GM18951 (cell line): ENCODE results near the gene C1orf198.
A peak's percentile ranks its signal among the peaks of the same experiment; 100 is the strongest.

Experiments
- POLR2A ChIP-seq: IDR thresholded peaks from 4 replicates; pipeline ENCODE4 v1.6.1; 2011; ENCODE audit warnings: mild to moderate bottlenecking; ENCODE audit not compliant: insufficient read length, insufficient read depth; ENCODE audit errors: extremely low read depth
- in situ Hi-C: fragments of 300-500 bp; cut with MboI; formaldehyde crosslinking; loops from one replicate; pipeline ENCODE4 v1.12.0; 2022; ENCODE audit warnings: low sequenced_read_pairs, mixed read lengths, inconsistent platforms; ENCODE audit not compliant: unreplicated experiment

Gene C1orf198

GRCh38 chr1:230867903-230868735, at the start of gene C1orf198:
Gene C1orf198, minus strand, starts transcription at chr1:230868521. Its CDS starts 9 bp downstream, at chr1:230868512.
- peak; percentile 50 for TF ChIP-seq POLR2A
- in situ Hi-C loops, result no loop called here

GRCh38 chr1:230917284-230918135, 49.2 kb upstream of the C1orf198 start:
- in situ Hi-C loops, result loop anchor here (10.0 to 25.0 kb wide), 2 partner anchors 57 to 270 kb away; partner anchors contain the start of genes ARV1 and TTC13

GRCh38 chr1:230916587-230917283, 48.4 kb upstream of the C1orf198 start:
- no peak for TF ChIP-seq POLR2A
- in situ Hi-C loops, result loop anchor here (10.0 to 25.0 kb wide), 2 partner anchors 58 to 271 kb away; partner anchors contain the start of genes ARV1 and TTC13

More at GRCh38 chr1:230917284-230918135, 49.2 kb upstream of the C1orf198 start:
- TF ChIP-seq POLR2A, result no peak

- in situ Hi-C loops, result loop anchor here (10.0 to 25.0 kb wide), 2 partner anchors 60 to 272 kb away; partner anchors contain the start of genes ARV1 and TTC13
- no peak for TF ChIP-seq POLR2A
These were observed 46.8 kb upstream of the C1orf198 start for GRCh38 chr1:230915078-230915477.

- in situ Hi-C loops, result loop anchor here (10.0 to 25.0 kb wide), 2 partner anchors 61 to 274 kb away; partner anchors contain the start of genes ARV1 and TTC13
- TF ChIP-seq POLR2A, result no peak
These were observed 45.2 kb upstream of the C1orf198 start for GRCh38 chr1:230913496-230913895.

GRCh38 chr1:230910755-230911117, 42.4 kb upstream of the C1orf198 start:
- in situ Hi-C loops, result loop anchor here (10.0 to 25.0 kb wide), 2 partner anchors 64 to 277 kb away; partner anchors contain the start of genes ARV1 and TTC13
- no peak for TF ChIP-seq POLR2A

- in situ Hi-C loops, result loop anchor here (10.0 to 25.0 kb wide), 2 partner anchors 65 to 277 kb away; partner anchors contain the start of genes ARV1 and TTC13
- TF ChIP-seq POLR2A, result no peak
These were observed 41.8 kb upstream of the C1orf198 start for GRCh38 chr1:230909974-230910754.

GRCh38 chr1:230907472-230908205, 39.3 kb upstream of the C1orf198 start:
- no peak for TF ChIP-seq POLR2A
- in situ Hi-C loops, result loop anchor here (25.0 kb wide), 1 partner anchor 280 kb away; no protein-coding TSS in a partner anchor

- no peak for TF ChIP-seq POLR2A
- in situ Hi-C loops, result loop anchor here (25.0 kb wide), 1 partner anchor 281 kb away; no protein-coding TSS in a partner anchor
These were observed 37.9 kb upstream of the C1orf198 start for GRCh38 chr1:230906226-230906625.

- in situ Hi-C loops, result loop anchor here (25.0 kb wide), 1 partner anchor 282 kb away; no protein-coding TSS in a partner anchor
- no peak for TF ChIP-seq POLR2A
These were observed 37.4 kb upstream of the C1orf198 start for GRCh38 chr1:230905733-230906132.
